ENCODE data around the gene UPF3A.
"Not testable (repeated sequence)": the region's sequence is repeated elsewhere in the genome, so short reads cannot be mapped to it uniquely, and the experiment has no call there.

The UPF3A gene

GRCh38 chr13:114341003-114341777 lies 59.8 kb downstream of the UPF3A start:
- DNase-seq, result no peak

GRCh38 chr13:114347256-114347655 lies 65.9 kb downstream of the UPF3A start:
- DNase-seq, result not testable (repeated sequence)

- DNase-seq, result not testable (repeated sequence)
Measured at GRCh38 chr13:114352763-114353162, 71.4 kb downstream of the UPF3A start.

- not testable (repeated sequence) for DNase-seq
Measured at GRCh38 chr13:114353382-114353781, 72.0 kb downstream of the UPF3A start.

All from activated T-cell treated with anti-CD3 and anti-CD28 coated beads, Interleukin-2, amount 50 U/mL, for 1 hour (primary cell).